GM18870 (cell line): ENCODE data around the gene XRN2.
"Not testable (repeated sequence)": the region's sequence is repeated elsewhere in the genome, so short reads cannot be mapped to it uniquely, and the experiment has no call there.

Experiments used
- ATAC-seq: cut with Tn5 transposase; IDR thresholded peaks from one replicate; pipeline ENCODE4 v1.9.1; 2021; ENCODE audit warnings: moderate library complexity; ENCODE audit not compliant: unreplicated experiment

Gene XRN2

GRCh38 chr20:21342656-21343345 lies 39.7 kb downstream of the XRN2 start:
- no peak for ATAC-seq

- ATAC-seq: no peak
Measured at GRCh38 chr20:21344206-21344900, 41.2 kb downstream of the XRN2 start.

GRCh38 chr20:21344961-21345360 lies 41.8 kb downstream of the XRN2 start:
- no peak for ATAC-seq

GRCh38 chr20:21352703-21353102 lies 49.6 kb downstream of the XRN2 start:
- ATAC-seq: no peak

DNA sequence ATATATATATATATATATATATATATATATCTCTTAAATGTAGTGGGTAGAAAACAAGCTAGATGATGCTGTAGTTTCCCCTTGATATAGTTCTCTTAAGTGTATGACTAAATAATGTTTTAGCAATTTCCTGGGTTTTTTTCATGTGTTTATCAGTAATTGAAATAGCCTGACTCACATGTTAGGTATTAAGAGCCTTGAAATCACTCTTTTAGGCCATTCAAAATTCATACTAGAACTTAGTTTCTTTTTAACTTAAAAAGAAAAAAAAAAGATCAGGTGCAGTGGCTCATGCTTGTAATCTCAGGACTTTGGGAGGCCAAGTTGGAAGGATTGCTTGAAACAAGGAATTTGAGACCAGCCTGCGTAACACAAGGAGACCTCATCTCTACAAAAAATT lies 50.1 kb downstream of the XRN2 start:
- no peak for ATAC-seq

DNA sequence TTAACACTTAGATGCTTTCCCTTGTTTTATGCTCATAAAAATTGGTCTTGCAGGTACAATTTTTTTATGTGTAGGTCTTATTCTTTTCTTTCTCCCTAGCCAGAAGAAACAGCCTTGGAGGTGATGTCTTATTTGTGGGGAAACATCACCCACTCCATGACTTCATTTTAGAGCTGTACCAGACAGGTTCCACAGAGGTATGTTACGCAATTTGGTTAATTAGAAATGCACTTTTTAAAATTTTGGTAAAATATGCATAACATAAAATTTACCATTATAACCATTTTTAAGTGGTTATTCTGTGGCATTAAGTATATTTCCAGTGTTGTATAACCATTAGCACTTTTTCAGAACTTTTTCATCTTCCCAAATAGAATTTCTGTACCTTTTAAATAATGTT lies 52.9 kb downstream of the XRN2 start:
- ATAC-seq: no peak

DNA sequence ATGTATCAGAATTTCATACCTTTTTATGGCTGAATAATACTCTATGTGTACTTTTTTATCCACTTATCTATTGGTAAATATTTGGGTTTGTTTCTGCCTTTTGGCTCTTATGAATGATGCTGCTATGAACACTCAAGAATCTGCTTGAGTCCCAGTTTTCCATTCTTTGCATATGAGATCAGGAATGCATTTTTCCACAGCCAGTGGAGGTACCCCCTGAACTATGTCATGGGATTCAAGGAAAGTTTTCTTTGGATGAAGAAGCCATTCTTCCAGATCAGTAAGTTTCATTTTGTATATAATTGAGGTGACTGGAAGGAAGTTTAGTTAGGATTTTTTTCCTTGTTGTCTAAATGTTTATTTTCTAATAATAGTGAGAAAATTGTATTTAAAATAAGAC lies 53.3 kb downstream of the XRN2 start:
- ATAC-seq: no peak

DNA sequence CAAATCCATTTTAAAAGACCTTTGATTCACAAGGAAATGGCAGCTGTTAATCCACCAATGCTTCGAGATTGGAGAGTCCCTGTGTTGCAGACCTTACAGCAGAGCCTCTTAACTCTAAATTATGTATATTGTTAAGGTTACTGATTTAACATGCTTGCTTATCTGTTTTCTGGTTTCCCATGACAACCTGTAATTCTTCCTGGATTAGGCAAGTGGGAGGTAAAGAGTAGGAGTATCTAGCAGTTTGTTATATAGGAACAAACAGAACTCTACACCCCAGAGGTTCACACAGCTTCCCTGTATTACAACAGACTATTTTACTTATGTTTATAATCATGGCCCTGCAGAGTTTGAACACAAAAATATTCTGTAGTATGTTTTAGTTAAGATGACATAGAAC lies 54.7 kb downstream of the XRN2 start:
- no peak for ATAC-seq

DNA sequence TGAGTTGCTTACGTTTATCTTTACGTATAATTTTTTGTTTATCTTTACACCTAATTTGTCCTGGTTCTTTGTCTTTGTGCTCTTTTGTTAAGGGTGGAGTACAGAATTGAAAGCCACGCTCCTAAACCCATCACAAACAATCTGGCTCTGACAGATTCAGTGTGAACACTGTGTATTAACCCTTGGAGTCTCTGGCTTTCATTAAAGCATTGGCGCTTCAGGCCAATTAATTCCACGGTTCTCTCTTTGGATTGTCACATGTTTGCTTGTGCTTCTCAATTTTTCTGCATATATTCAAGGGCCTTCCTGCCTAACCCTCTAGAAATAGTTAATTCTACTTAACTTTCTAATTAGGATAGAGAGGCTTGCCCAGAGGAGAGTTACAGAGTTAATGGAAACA lies 55.6 kb downstream of the XRN2 start:
- ATAC-seq: no peak

DNA sequence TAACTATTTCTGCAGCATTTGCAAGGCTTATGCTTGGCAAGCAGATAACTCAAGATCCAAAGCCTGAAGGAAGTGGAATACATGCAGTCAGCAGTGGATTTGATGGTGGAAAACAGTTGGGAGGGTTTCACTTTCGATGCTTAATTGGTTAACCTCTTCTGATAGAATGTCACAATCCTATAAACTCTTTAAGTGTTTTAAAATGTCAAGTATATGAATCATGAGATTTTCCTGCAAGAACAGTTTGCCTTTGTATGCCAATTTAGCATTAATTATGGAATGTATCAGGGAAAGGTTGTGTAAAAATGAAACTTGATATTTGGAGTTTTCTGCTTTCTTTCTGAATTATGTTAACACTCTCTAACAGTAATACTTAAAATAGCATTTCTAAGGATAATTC lies 57.6 kb downstream of the XRN2 start:
- no peak for ATAC-seq

DNA sequence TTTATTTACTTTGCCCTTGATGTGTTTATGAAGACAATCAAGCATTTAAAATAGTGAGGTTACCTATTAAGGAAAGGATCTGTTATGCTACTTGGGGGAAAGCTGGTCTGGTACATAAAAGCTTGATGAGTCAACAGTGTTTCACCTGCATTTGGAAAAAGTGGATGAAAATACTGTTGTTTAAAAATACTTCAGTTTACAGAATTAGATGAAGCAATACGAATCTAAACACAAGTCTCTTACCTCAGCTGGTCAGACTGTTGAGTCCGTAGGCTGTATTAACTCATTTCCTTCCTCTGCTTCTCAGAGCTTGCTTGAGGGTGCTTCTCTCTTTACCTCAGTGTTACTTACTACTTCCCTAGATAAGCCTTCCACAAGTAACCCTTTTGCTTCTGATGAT lies 58.1 kb downstream of the XRN2 start:
- no peak for ATAC-seq

GRCh38 chr20:21364413-21364812 lies 61.3 kb downstream of the XRN2 start:
- ATAC-seq: no peak

DNA sequence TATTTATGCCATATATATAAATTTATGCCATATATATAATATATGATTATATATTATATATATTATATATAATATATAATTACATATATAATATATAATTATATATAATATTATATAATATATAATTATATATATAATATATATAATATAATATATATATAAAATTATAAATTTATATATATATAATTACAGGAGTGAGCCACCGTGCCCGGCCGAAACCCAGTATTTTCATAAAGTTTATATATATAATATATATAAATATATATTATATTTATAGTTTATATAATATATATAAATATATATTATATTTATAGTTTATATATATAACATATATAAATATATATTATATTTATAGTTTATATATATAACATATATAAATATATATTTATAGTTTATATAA lies 62.6 kb downstream of the XRN2 start:
- no peak for ATAC-seq

GRCh38 chr20:21366273-21366672 lies 63.1 kb downstream of the XRN2 start:
- not testable (repeated sequence) for ATAC-seq

DNA sequence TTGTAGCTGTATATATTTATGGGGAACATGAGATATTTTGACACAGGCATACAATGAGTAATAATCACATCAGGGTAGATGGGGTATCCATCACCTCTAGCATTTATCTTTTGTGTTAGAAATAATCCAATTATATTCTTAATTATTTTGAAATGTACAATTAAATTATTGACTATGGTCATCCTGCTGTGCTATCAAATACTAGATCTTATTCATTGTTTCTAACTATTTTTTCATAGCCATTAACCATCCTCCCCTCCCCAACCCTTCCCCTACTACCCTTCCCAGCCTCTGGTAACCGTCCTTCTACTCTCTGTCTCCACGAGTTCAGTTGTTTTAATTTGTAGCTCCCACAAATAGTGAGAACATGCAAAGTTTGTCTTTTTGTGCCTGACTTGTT lies 65.7 kb downstream of the XRN2 start:
- no peak for ATAC-seq

- no peak for ATAC-seq
Measured at GRCh38 chr20:21371193-21371592, 68.1 kb downstream of the XRN2 start.

GRCh38 chr20:21372016-21372415 lies 68.9 kb downstream of the XRN2 start:
- ATAC-seq: no peak

- no peak for ATAC-seq
Measured at GRCh38 chr20:21373436-21373835, 70.3 kb downstream of the XRN2 start.

GRCh38 chr20:21376626-21377025 lies 73.5 kb downstream of the XRN2 start:
- ATAC-seq: no peak

DNA sequence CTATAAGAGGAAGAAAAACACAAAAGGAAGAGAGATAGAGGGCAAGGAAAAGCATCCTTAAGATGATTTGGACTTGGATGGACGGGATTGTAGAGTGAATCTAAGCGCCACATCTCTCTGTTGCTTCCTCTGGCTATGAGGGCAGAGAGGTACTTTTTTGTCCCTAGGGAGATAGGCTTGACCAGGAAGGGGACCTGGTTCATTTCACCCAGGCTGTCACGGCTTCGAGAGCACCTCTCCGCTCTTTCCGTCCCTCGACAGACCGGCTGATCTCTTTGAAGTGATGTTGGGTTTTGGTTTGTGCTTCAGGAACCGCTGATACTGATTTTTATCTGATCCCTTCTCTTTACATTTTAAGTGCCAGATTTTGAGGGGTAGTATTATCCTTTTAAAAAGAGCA lies 74.6 kb downstream of the XRN2 start:
- ATAC-seq: no peak

GRCh38 chr20:21378259-21378658 lies 75.1 kb downstream of the XRN2 start:
- ATAC-seq: no peak

GRCh38 chr20:21380711-21381110 lies 77.6 kb downstream of the XRN2 start:
- no peak for ATAC-seq

GRCh38 chr20:21381619-21382018 lies 78.5 kb downstream of the XRN2 start:
- no peak for ATAC-seq
